DOHH2 (cell line): ENCODE data around the gene CCDC12.

ENCODE experiments used
- H3F3A ChIP-seq: fragments of 200-600 bp; sonication (generic), shearing (Covaris generic); 2 replicates; pipeline ENCODE4 v1.6.0; 2016; ENCODE audit warnings: antibody characterized with exemption, mild to moderate bottlenecking; ENCODE audit not compliant: control insufficient read depth, insufficient read depth
- H3K27ac ChIP-seq: fragments of 200-600 bp; sonication (generic); 2 replicates; pipeline ENCODE4 v1.5.1; 2014; ENCODE audit warnings: low read depth, mild to moderate bottlenecking, low read length, moderate library complexity
- H3K27me3 ChIP-seq: fragments of 200-600 bp; sonication (generic); 2 replicates; pipeline ENCODE4 v1.6.1; 2014; ENCODE audit warnings: mild to moderate bottlenecking, low read length, mixed read lengths; ENCODE audit not compliant: control insufficient read depth
- H3K36me3 ChIP-seq: fragments of 200-600 bp; sonication (generic); 2 replicates; pipeline ENCODE4 v1.6.1; 2014; ENCODE audit warnings: mild to moderate bottlenecking, low read length, moderate library complexity, mixed read lengths; ENCODE audit not compliant: control insufficient read depth
- H3K4me1 ChIP-seq: fragments of 200-600 bp; sonication (generic); 2 replicates; pipeline ENCODE4 v1.6.1; 2014; ENCODE audit warnings: mild to moderate bottlenecking, low read length, mixed read lengths; ENCODE audit not compliant: control insufficient read depth
- H3K4me2 ChIP-seq: fragments of 200-600 bp; sonication (generic); 2 replicates; pipeline ENCODE4 v1.6.0; 2014; ENCODE audit warnings: mild to moderate bottlenecking, low read length, moderate library complexity
- H3K4me3 ChIP-seq: fragments of 200-600 bp; sonication (generic); 2 replicates; pipeline ENCODE4 v1.5.1; 2014; ENCODE audit warnings: mild to moderate bottlenecking, low read length, mixed read lengths
- H3K79me2 ChIP-seq: fragments of 200-600 bp; sonication (generic); 2 replicates; pipeline ENCODE4 v1.6.1; 2014; ENCODE audit warnings: mild to moderate bottlenecking, low read length, mixed read lengths; ENCODE audit not compliant: control insufficient read depth
- H3K9me2 ChIP-seq: fragments of 200-600 bp; sonication (generic); replicated peaks from 2 replicates; pipeline ENCODE4 v1.6.1; 2014; ENCODE audit warnings: mild to moderate bottlenecking, low read length, mixed read lengths; ENCODE audit not compliant: control insufficient read depth
- H3K9me3 ChIP-seq: fragments of 200-600 bp; sonication (generic); 2 replicates; pipeline ENCODE4 v1.6.1; 2014; ENCODE audit warnings: antibody characterized with exemption, low read length, mixed read lengths; ENCODE audit not compliant: control insufficient read depth, insufficient read depth
- H4K20me1 ChIP-seq: fragments of 200-600 bp; sonication (generic); 2 replicates; pipeline ENCODE4 v1.6.0; 2014; ENCODE audit warnings: low read depth, mild to moderate bottlenecking, antibody characterized with exemption, low read length, moderate library complexity; ENCODE audit not compliant: control insufficient read depth, insufficient read depth
- CTCF ChIP-seq: fragments of 200-600 bp; sonication (generic); IDR thresholded peaks from one replicate; pipeline ENCODE4 v1.5.1; 2014; ENCODE audit warnings: antibody characterized with exemption, mild to moderate bottlenecking, low read depth, low read length; ENCODE audit not compliant: poor library complexity, severe bottlenecking
- EZH2phosphoT487 ChIP-seq: fragments of 200-600 bp; sonication (generic); IDR thresholded peaks from 2 replicates; pipeline ENCODE4 v1.6.1; 2017; ENCODE audit warnings: borderline replicate concordance, mild to moderate bottlenecking, antibody characterized with exemption, low read length, moderate library complexity, mixed read lengths

Gene CCDC12

GRCh38 chr3:46994801-46995731 is 18.5 kb upstream of the CCDC12 start:
- Histone ChIP-seq H3K79me2 (no peaks in the 10 kb centered on the region), H3K4me1 (no peaks in the 10 kb centered on the region), H3F3A (no peaks in the 10 kb centered on the region), H3K4me2 (no peak overlapping the region), H3K27me3 (no peaks in the 10 kb centered on the region), H3K36me3 (peaks cover 16% of the 10 kb centered on the region), H3K9me3 (no peaks in the 10 kb centered on the region), H3K27ac (no peak overlapping the region), H4K20me1 (no peaks in the 10 kb centered on the region), H3K9me2 (no peaks in the 10 kb centered on the region), H3K4me3 (no peak overlapping the region)
- TF ChIP-seq CTCF: no peak
- TF ChIP-seq EZH2phosphoT487: no peak

- Histone ChIP-seq H3K27me3 (no peaks in the 10 kb centered on the region), H3K9me3 (no peaks in the 10 kb centered on the region), H3F3A (no peaks in the 10 kb centered on the region), H4K20me1 (no peaks in the 10 kb centered on the region), H3K27ac (no peak overlapping the region), H3K4me1 (peaks cover 3% of the 10 kb centered on the region; the same call in 1 of the 2 replicates), H3K36me3 (peaks cover 9% of the 10 kb centered on the region), H3K79me2 (no peaks in the 10 kb centered on the region), H3K9me2 (no peaks in the 10 kb centered on the region), H3K4me3 (no peak overlapping the region), H3K4me2 (no peak overlapping the region)
- no peak for TF ChIP-seq CTCF
- no peak for TF ChIP-seq EZH2phosphoT487
Observed at GRCh38 chr3:46993986-46994385, 17.4 kb upstream of the CCDC12 start.

- no peak overlapping the region for H3K27ac ChIP-seq
- TF ChIP-seq EZH2phosphoT487 (no peak), CTCF (no peak)
- H3F3A ChIP-seq: no peaks in the 10 kb centered on the region
- H3K9me3 ChIP-seq: no peaks in the 10 kb centered on the region
- H3K4me2 ChIP-seq: no peak overlapping the region
- no peaks in the 10 kb centered on the region for H4K20me1 ChIP-seq
- no peaks in the 10 kb centered on the region for H3K27me3 ChIP-seq
- peaks cover 6% of the 10 kb centered on the region; the same call in 1 of the 2 replicates for H3K4me1 ChIP-seq
- H3K79me2 ChIP-seq: no peaks in the 10 kb centered on the region
- H3K36me3 ChIP-seq: peaks cover 4% of the 10 kb centered on the region
- no peaks in the 10 kb centered on the region for H3K9me2 ChIP-seq
- no peak overlapping the region for H3K4me3 ChIP-seq
Observed at GRCh38 chr3:46993292-46993691, 16.7 kb upstream of the CCDC12 start.
